Activated CD4-positive, alpha-beta T cell treated with anti-CD3 and anti-CD28 coated beads, Interleukin-2, amount 50 U/mL, for 4 hours (primary cell): ENCODE results near the gene EXD3.
"Not testable (repeated sequence)": the region's sequence is repeated elsewhere in the genome, so short reads cannot be mapped to it uniquely, and the experiment has no call there.

Experiments
- DNase-seq, 2 experiments: peaks; one replicate each; pipeline ENCODE4 v3.0.0-alpha.2; 2020

EXD3 gene

GRCh38 chr9:137355761-137356365 lies 67.1 kb downstream of the EXD3 start:
- DNase-seq, result no peak

GRCh38 chr9:137354845-137355760 lies 67.9 kb downstream of the EXD3 start:
- DNase-seq, result no peak

- no peak for DNase-seq
Observed at GRCh38 chr9:137354153-137354844, 68.7 kb downstream of the EXD3 start.

GRCh38 chr9:137353223-137354152 lies 69.5 kb downstream of the EXD3 start:
- DNase-seq, result no peak

GRCh38 chr9:137352511-137353222 lies 70.3 kb downstream of the EXD3 start:
- no peak for DNase-seq

GRCh38 chr9:137351781-137352501 lies 71.0 kb downstream of the EXD3 start:
- DNase-seq, result no peak

- DNase-seq, result no peak
Observed at GRCh38 chr9:137350696-137351584, 72.0 kb downstream of the EXD3 start.

GRCh38 chr9:137349471-137350033 lies 73.4 kb downstream of the EXD3 start:
- DNase-seq, result no peak

GRCh38 chr9:137348769-137349470 lies 74.0 kb downstream of the EXD3 start:
- DNase-seq, result no peak

- DNase-seq, result no peak
Observed at GRCh38 chr9:137347928-137348327, 75.0 kb downstream of the EXD3 start.

GRCh38 chr9:137342482-137342881 lies 80.5 kb downstream of the EXD3 start:
- no peak for DNase-seq

GRCh38 chr9:137341227-137341626 lies 81.7 kb downstream of the EXD3 start:
- DNase-seq, result no peak

- not testable (repeated sequence) for DNase-seq
Observed at GRCh38 chr9:137339908-137340462, 83.0 kb downstream of the EXD3 start.

GRCh38 chr9:137339045-137339907 lies 83.7 kb downstream of the EXD3 start:
- no peak for DNase-seq

- no peak for DNase-seq
Observed at GRCh38 chr9:137336735-137337134, 86.2 kb downstream of the EXD3 start.

GRCh38 chr9:137333016-137333671 lies 89.8 kb downstream of the EXD3 start:
- DNase-seq, result no peak

GRCh38 chr9:137331929-137332328 lies 91.0 kb downstream of the EXD3 start:
- no peak for DNase-seq
